Measurements from ENCODE around the gene TCL1B. TPM values are rescaled to one million over a fixed set of nuclear protein-coding genes. Genes with fewer than 3 reads are reported as not detected.

TCL1B gene
- total and polyA plus RNA-seq, 2 experiments from 2014 or later: not detected

- TF ChIP-seq EZH2phosphoT487 (IDR thresholded peaks at IDR 0.05; ENCODE audit: insufficient read depth, low read depth) (no peak), EZH2 (IDR thresholded peaks at IDR 0.05; ENCODE audit: insufficient read depth, poor library complexity, severe bottlenecking) (no peak)
- H2AFZ ChIP-seq: no peak overlapping the region
- H3K79me2 ChIP-seq (ENCODE audit: insufficient read depth): no peaks in the 10 kb centered on the region
- H3K4me3 ChIP-seq: no peak overlapping the region
- no peaks in the 10 kb centered on the region for H3K4me1 ChIP-seq (ENCODE audit: insufficient read depth)
- H3K36me3 ChIP-seq (ENCODE audit: low read depth): no peaks in the 10 kb centered on the region
- DNase-seq: no peak
- H3K9me2 ChIP-seq (ENCODE audit: insufficient read depth): no peaks in the 10 kb centered on the region
- peaks cover 10% of the 10 kb centered on the region; the same call in 1 of the 2 replicates for H3K27me3 ChIP-seq (replicated peaks; ENCODE audit: insufficient read depth)
- WGBS, 2 experiments (ENCODE audit: low coverage in 1 of 2, low lambda C conversion rate in 2 of 2, missing lambda C conversion rate in 2 of 2): 28 to 31% methylated on average over 7 of the region's 7 CpGs
- no peak overlapping the region for H3K27ac ChIP-seq
- no peak overlapping the region for H3K4me2 ChIP-seq (ENCODE audit: unreplicated experiment)
- H3K9ac ChIP-seq: no peak overlapping the region
- in situ Hi-C loops (cut with MboI): no loop called here
- no peaks in the 10 kb centered on the region for H3F3A ChIP-seq (ENCODE audit: insufficient read depth)
- H3K9me3 ChIP-seq (ENCODE audit: low read depth): no peaks in the 10 kb centered on the region
- no peaks in the 10 kb centered on the region for H4K20me1 ChIP-seq (ENCODE audit: insufficient read depth)
Observed at GRCh38 chr14:95649230-95649629, 37.0 kb upstream of the TCL1B start.

GRCh38 chr14:95651028-95651427 is 35.2 kb upstream of the TCL1B start:
- TF ChIP-seq EZH2 (IDR thresholded peaks at IDR 0.05; ENCODE audit: insufficient read depth, poor library complexity, severe bottlenecking): no peak
- no peak for TF ChIP-seq EZH2phosphoT487 (IDR thresholded peaks at IDR 0.05; ENCODE audit: insufficient read depth, low read depth)
- Histone ChIP-seq H3K4me3 (no peak overlapping the region), H3K9ac (no peak overlapping the region), H3K27ac (no peak overlapping the region), H3K4me1 (ENCODE audit: insufficient read depth) (no peaks in the 10 kb centered on the region), H2AFZ (no peak overlapping the region), H3F3A (ENCODE audit: insufficient read depth) (no peaks in the 10 kb centered on the region), H3K79me2 (ENCODE audit: insufficient read depth) (no peaks in the 10 kb centered on the region), H3K4me2 (ENCODE audit: unreplicated experiment) (no peak overlapping the region), H4K20me1 (ENCODE audit: insufficient read depth) (no peaks in the 10 kb centered on the region), H3K9me3 (ENCODE audit: low read depth) (no peaks in the 10 kb centered on the region), H3K27me3 (replicated peaks; ENCODE audit: insufficient read depth) (peaks cover 10% of the 10 kb centered on the region; the same call in 1 of the 2 replicates), H3K36me3 (ENCODE audit: low read depth) (no peaks in the 10 kb centered on the region), H3K9me2 (ENCODE audit: insufficient read depth) (no peaks in the 10 kb centered on the region)
- 33 to 42% methylated on average over 7 of the region's 7 CpGs for WGBS, 2 experiments (ENCODE audit: low coverage in 1 of 2, low lambda C conversion rate in 2 of 2, missing lambda C conversion rate in 2 of 2)
- in situ Hi-C loops (cut with MboI): no loop called here
- no peak for DNase-seq

GRCh38 chr14:95651821-95652583 is 34.2 kb upstream of the TCL1B start:
- DNase-seq: no peak

GRCh38 chr14:95652690-95653089 is 33.5 kb upstream of the TCL1B start:
- no peaks in the 10 kb centered on the region for H4K20me1 ChIP-seq (ENCODE audit: insufficient read depth)
- no peak overlapping the region for H2AFZ ChIP-seq
- no peaks in the 10 kb centered on the region for H3K9me3 ChIP-seq (ENCODE audit: low read depth)
- H3K79me2 ChIP-seq (ENCODE audit: insufficient read depth): no peaks in the 10 kb centered on the region
- DNase-seq: no peak
- no peaks in the 10 kb centered on the region for H3K36me3 ChIP-seq (ENCODE audit: low read depth)
- no peak overlapping the region for H3K4me3 ChIP-seq
- 52 to 54% methylated on average over 2 of the region's 2 CpGs for WGBS, 2 experiments (ENCODE audit: low coverage in 1 of 2, low lambda C conversion rate in 2 of 2, missing lambda C conversion rate in 2 of 2)
- no peaks in the 10 kb centered on the region for H3K4me1 ChIP-seq (ENCODE audit: insufficient read depth)
- TF ChIP-seq EZH2 (IDR thresholded peaks at IDR 0.05; ENCODE audit: insufficient read depth, poor library complexity, severe bottlenecking) (no peak), EZH2phosphoT487 (IDR thresholded peaks at IDR 0.05; ENCODE audit: insufficient read depth, low read depth) (no peak)
- in situ Hi-C loops (cut with MboI): no loop called here
- H3F3A ChIP-seq (ENCODE audit: insufficient read depth): no peaks in the 10 kb centered on the region
- H3K9me2 ChIP-seq (ENCODE audit: insufficient read depth): no peaks in the 10 kb centered on the region
- H3K4me2 ChIP-seq (ENCODE audit: unreplicated experiment): no peak overlapping the region
- peaks cover 10% of the 10 kb centered on the region; the same call in 1 of the 2 replicates for H3K27me3 ChIP-seq (replicated peaks; ENCODE audit: insufficient read depth)
- no peak overlapping the region for H3K27ac ChIP-seq
- no peak overlapping the region for H3K9ac ChIP-seq

More at GRCh38 chr14:95651821-95652583, 34.2 kb upstream of the TCL1B start:
- WGBS, 2 experiments (ENCODE audit: low coverage in 1 of 2, low lambda C conversion rate in 2 of 2, missing lambda C conversion rate in 2 of 2): 22 to 23% methylated on average over 5 of the region's 5 CpGs
- Histone ChIP-seq H3K4me2 (ENCODE audit: unreplicated experiment) (no peak overlapping the region), H3K4me1 (ENCODE audit: insufficient read depth) (no peaks in the 10 kb centered on the region), H3K4me3 (no peak overlapping the region), H3K36me3 (ENCODE audit: low read depth) (no peaks in the 10 kb centered on the region), H4K20me1 (ENCODE audit: insufficient read depth) (no peaks in the 10 kb centered on the region), H3K9ac (no peak overlapping the region), H3K27ac (no peak overlapping the region), H2AFZ (no peak overlapping the region), H3K9me2 (ENCODE audit: insufficient read depth) (no peaks in the 10 kb centered on the region), H3K27me3 (replicated peaks; ENCODE audit: insufficient read depth) (peaks cover 10% of the 10 kb centered on the region; the same call in 1 of the 2 replicates), H3F3A (ENCODE audit: insufficient read depth) (no peaks in the 10 kb centered on the region), H3K79me2 (ENCODE audit: insufficient read depth) (no peaks in the 10 kb centered on the region), H3K9me3 (ENCODE audit: low read depth) (no peaks in the 10 kb centered on the region)
- in situ Hi-C loops (cut with MboI): no loop called here
- TF ChIP-seq EZH2 (IDR thresholded peaks at IDR 0.05; ENCODE audit: insufficient read depth, poor library complexity, severe bottlenecking) (no peak), EZH2phosphoT487 (IDR thresholded peaks at IDR 0.05; ENCODE audit: insufficient read depth, low read depth) (no peak)
